ENCODE results near the gene ATIC. TPM values are rescaled to one million over a fixed set of nuclear protein-coding genes. Genes with fewer than 3 reads are reported as not detected.

ATIC gene
- total RNA-seq, 3 donors from 2014 or later = 32.2 to 54.1 (median 33.0) TPM

DNA sequence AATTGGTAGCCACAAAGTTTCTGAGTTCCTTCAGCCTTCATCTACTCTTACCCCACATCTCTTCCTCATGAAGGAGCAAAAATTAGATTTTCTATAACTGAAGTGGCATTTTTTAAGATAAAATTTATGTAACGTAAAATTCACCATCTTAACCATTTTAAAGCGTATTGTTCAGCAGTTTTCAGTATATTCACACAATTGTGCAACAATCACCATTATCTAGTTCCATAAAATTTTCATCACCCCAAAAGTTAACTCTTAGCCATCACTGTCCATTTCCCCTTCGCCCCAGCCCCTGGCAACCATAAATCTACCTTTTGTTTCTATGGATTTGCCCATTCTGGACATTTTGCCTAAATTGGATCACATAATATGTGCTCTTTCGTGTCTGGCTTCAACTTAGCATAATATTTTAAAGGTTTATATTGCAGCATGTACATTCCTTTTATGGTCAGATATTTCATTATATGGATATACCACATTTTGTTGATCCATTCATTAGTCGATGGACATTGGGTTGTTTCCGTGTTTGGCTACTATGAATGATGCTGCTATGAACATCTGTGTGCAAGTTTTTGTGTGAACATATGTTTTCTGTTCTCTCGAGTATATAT is 44.6 kb downstream of the ATIC start:
- intact Hi-C loops (cut with DNase I; ENCODE audit: low total_unique reads) = no loop called here
- TF ChIP-seq POLR2AphosphoS5 (IDR thresholded peaks at IDR 0.05) = no peak
- TF ChIP-seq, protein P1, sequence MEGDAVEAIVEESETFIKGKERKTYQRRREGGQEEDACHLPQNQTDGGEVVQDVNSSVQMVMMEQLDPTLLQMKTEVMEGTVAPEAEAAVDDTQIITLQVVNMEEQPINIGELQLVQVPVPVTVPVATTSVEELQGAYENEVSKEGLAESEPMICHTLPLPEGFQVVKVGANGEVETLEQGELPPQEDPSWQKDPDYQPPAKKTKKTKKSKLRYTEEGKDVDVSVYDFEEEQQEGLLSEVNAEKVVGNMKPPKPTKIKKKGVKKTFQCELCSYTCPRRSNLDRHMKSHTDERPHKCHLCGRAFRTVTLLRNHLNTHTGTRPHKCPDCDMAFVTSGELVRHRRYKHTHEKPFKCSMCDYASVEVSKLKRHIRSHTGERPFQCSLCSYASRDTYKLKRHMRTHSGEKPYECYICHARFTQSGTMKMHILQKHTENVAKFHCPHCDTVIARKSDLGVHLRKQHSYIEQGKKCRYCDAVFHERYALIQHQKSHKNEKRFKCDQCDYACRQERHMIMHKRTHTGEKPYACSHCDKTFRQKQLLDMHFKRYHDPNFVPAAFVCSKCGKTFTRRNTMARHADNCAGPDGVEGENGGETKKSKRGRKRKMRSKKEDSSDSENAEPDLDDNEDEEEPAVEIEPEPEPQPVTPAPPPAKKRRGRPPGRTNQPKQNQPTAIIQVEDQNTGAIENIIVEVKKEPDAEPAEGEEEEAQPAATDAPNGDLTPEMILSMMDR (IDR thresholded peaks at IDR 0.05) = no peak
- no peak for TF ChIP-seq POLR2A (IDR thresholded peaks at IDR 0.05)
- no peaks in the 10 kb centered on the region for H3K27me3 ChIP-seq
- H3K27ac ChIP-seq = no peak overlapping the region
- no peaks in the 10 kb centered on the region for H3K36me3 ChIP-seq
- H3K4me3 ChIP-seq = no peak overlapping the region
- no peaks in the 10 kb centered on the region for H3K4me1 ChIP-seq
- H3K9me3 ChIP-seq = no peaks in the 10 kb centered on the region
- no peak for DNase-seq (ENCODE audit: low spot score in 2 of 2)

DNA sequence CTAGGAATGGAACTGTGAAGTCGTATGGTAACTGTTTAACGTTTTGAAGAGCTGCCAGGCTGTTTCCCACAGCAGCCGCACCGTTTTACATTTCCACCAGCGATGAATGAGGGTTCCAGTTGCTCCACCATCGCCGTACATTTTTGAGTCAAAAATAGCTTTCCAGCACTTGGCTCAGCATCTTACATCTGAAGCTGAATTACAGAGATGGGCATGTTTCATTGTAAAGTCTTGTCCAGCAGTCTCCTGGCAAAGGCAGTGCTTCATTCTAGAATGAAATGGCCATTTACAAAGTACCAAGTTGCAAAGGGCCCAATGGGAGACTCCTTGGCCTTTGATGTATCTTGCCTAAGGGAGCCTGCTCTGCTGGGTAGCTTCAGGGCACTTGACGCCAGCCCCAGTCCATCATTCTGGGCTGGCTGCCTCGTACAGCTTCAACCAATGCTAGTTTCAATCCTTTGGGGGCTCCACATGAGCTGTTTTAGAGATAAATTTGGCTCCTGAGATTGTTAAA is 45.1 kb downstream of the ATIC start:
- intact Hi-C loops (cut with DNase I; ENCODE audit: low total_unique reads) = no loop called here
- Histone ChIP-seq H3K9me3 (no peaks in the 10 kb centered on the region), H3K4me1 (no peaks in the 10 kb centered on the region), H3K27ac (no peak overlapping the region), H3K36me3 (no peaks in the 10 kb centered on the region), H3K27me3 (no peaks in the 10 kb centered on the region), H3K4me3 (no peak overlapping the region)
- no peak for TF ChIP-seq POLR2A (IDR thresholded peaks at IDR 0.05)
- TF ChIP-seq, protein P1 (IDR thresholded peaks at IDR 0.05) = no peak
- no peak for TF ChIP-seq POLR2AphosphoS5 (IDR thresholded peaks at IDR 0.05)
- no peak for DNase-seq (ENCODE audit: low spot score in 2 of 2)

DNA sequence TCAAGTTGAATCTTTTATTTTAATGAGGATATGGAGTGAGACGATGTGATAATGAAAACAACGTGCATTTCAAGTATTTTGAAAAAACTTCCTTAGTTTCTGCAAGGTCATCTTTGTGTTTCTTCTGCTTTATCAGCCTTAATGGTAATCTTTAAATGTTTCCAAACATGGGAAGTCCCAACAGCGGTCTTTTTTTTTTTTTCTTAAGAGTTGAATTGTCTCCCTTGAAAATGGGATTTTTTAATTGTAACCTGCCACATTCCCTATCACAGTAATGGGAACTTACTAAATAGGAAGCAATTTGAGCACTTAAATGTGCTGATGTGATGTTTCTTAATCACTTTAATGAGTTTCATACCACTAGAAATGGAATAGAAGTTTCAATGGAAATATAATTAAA is 45.8 kb downstream of the ATIC start:
- no peaks in the 10 kb centered on the region for H3K4me1 ChIP-seq
- DNase-seq (ENCODE audit: low spot score in 2 of 2) = no peak
- no peaks in the 10 kb centered on the region for H3K27me3 ChIP-seq
- H3K36me3 ChIP-seq = no peaks in the 10 kb centered on the region
- H3K9me3 ChIP-seq = no peaks in the 10 kb centered on the region
- H3K4me3 ChIP-seq = no peak overlapping the region
- intact Hi-C loops (cut with DNase I; ENCODE audit: low total_unique reads) = no loop called here
- TF ChIP-seq POLR2AphosphoS5 (IDR thresholded peaks at IDR 0.05) (no peak), POLR2A (IDR thresholded peaks at IDR 0.05) (no peak)
- TF ChIP-seq, protein P1 (IDR thresholded peaks at IDR 0.05) = no peak
- no peak overlapping the region for H3K27ac ChIP-seq

DNA sequence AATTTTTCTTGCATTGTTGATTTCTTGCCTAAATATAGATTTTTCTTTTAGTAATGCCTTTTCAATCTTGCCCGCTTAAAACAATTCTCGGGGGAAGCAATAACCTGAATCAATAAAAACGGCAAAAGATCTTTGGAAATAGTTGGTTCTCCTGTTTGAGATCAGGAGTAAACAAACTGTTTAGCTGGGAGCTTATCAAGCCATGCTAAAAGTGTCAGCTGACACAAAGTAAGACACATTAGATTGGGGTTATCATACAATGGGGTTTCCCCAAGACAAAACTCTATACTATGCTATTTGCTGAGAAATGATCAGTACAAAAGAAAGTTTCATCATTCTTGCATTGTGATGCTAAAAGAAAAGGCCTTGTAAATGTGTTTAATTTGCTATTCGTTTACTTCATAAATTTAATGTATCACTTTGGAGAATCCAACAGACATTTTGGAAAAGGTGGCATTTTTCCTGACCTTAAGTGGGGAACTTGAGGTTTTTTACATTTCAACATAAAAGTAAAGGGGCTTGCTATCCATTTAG is 46.5 kb downstream of the ATIC start:
- Histone ChIP-seq H3K27ac (no peak overlapping the region), H3K4me1 (no peaks in the 10 kb centered on the region), H3K4me3 (no peak overlapping the region), H3K9me3 (no peaks in the 10 kb centered on the region), H3K27me3 (no peaks in the 10 kb centered on the region), H3K36me3 (no peaks in the 10 kb centered on the region)
- intact Hi-C loops (cut with DNase I; ENCODE audit: low total_unique reads) = no loop called here
- no peak for DNase-seq (ENCODE audit: low spot score in 2 of 2)
- TF ChIP-seq, protein P1 (IDR thresholded peaks at IDR 0.05) = no peak
- no peak for TF ChIP-seq POLR2A (IDR thresholded peaks at IDR 0.05)
- TF ChIP-seq POLR2AphosphoS5 (IDR thresholded peaks at IDR 0.05) = no peak

DNA sequence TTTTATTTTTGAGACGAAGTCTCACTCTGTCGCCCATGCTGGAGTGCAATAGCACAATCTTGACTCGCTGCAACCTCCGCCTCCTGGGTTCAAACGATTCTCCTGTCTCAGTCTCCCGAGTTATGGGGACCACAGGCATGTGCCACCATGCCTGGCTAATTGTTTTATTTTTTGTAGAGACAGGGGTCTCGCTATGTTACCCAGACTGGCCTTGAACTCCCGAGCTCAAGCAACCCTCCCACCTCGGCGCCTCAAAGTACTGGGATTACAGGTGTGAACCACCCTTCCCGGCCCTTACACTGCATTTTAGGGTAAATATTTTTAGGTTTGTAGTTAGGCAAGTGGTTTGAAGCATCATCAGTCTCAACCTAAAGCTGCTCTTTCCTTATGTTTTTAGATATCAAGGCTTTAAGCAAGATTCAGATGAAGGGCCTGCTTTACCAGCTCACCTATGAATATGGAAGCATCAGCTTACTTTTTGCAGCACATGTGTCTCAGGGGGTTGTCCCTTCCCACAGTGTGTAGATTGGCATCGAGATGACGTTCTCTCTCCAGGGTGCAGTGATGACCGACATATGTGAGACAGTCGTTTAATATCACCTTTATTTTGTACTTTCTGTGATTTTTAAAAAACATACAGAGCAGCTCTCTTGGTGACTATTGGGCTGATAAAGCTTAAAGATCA is 47.2 kb downstream of the ATIC start:
- intact Hi-C loops (cut with DNase I; ENCODE audit: low total_unique reads) = no loop called here
- Histone ChIP-seq H3K36me3 (no peaks in the 10 kb centered on the region), H3K4me1 (no peaks in the 10 kb centered on the region)

More for the DNA sequence above, 47.2 kb downstream of the ATIC start:
- no peaks in the 10 kb centered on the region for H3K9me3 ChIP-seq
- TF ChIP-seq POLR2A (IDR thresholded peaks at IDR 0.05) (no peak), POLR2AphosphoS5 (IDR thresholded peaks at IDR 0.05) (no peak)
- TF ChIP-seq, protein P1 (IDR thresholded peaks at IDR 0.05) = no peak
- H3K27ac ChIP-seq = no peak overlapping the region
- DNase-seq (ENCODE audit: low spot score in 2 of 2) = no peak
- no peak overlapping the region for H3K4me3 ChIP-seq
- H3K27me3 ChIP-seq = no peaks in the 10 kb centered on the region

Data from breast epithelium (tissue), 4 donors.